SKM-1 treated with dmso at 0.1 percent for 144 hours (cell line): ENCODE results near the gene GLRX.
A peak's percentile ranks its signal among the peaks of the same experiment; 100 is the strongest.

Experiments used
- DNase-seq: peaks from one replicate; lab custom pipeline; 2025; ENCODE audit not compliant: unreplicated experiment; lab: John Stamatoyannopoulos, UW

GLRX gene

GRCh38 chr5:95784514-95785302 is 37.8 kb downstream of the GLRX start:
- no peak for DNase-seq

- DNase-seq = no peak
These were observed 38.9 kb downstream of the GLRX start for GRCh38 chr5:95783661-95784060.

- no peak for DNase-seq
These were observed 40.3 kb downstream of the GLRX start for GRCh38 chr5:95782181-95782580.

- peak; percentile 57 for DNase-seq
These were observed 41.4 kb downstream of the GLRX start for GRCh38 chr5:95781101-95781583.

GRCh38 chr5:95780597-95780996 is 41.9 kb downstream of the GLRX start:
- no peak for DNase-seq

- DNase-seq = no peak
These were observed 42.9 kb downstream of the GLRX start for GRCh38 chr5:95779611-95780010.

GRCh38 chr5:95778713-95779436 is 43.7 kb downstream of the GLRX start:
- DNase-seq = no peak

- DNase-seq = no peak
These were observed 45.1 kb downstream of the GLRX start for GRCh38 chr5:95777441-95777840.

GRCh38 chr5:95773335-95774059 is 49.0 kb downstream of the GLRX start:
- peak; percentile 52 for DNase-seq

GRCh38 chr5:95771892-95772291 is 50.6 kb downstream of the GLRX start:
- no peak for DNase-seq

GRCh38 chr5:95770830-95771708 is 51.5 kb downstream of the GLRX start:
- no peak for DNase-seq

GRCh38 chr5:95768731-95769130 is 53.8 kb downstream of the GLRX start:
- DNase-seq = no peak

GRCh38 chr5:95763941-95764340 is 58.6 kb downstream of the GLRX start:
- DNase-seq = no peak
